ENCODE results near the gene KLF14.

DNA sequence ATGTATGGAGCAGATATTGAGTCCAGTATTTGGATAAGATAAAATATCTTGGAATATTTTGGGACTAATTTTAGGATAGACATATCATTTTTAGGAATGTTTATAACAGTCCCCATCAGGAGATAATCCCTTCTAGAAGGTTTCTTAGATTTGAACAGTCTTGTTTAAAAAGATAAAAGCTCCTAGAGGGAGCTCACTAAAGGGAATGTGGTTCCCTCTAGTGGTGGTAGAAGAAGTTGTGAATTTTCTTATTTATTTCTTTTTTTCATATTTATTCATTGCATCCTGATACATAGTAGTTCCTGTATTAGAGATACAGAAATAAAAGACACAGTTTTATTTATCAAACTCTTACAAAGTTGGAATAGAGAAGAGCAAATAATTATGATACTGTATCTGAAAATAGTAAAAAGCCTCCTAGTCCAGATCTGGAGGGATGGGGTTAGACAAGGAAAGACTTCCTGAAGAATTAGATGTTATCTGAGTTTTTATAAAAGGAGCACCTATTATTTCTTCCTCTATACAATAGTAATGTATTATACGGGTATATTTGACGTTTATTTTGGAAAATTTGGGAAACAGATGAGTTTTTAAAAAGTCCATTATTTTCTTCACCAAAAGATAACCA is 24.5 kb upstream of the KLF14 start:
- TF ChIP-seq CTCF (IDR thresholded peaks at IDR 0.05) (peak; percentile 96), ZFX (IDR thresholded peaks at IDR 0.05; ENCODE audit: borderline replicate concordance) (no peak)
